Upper lobe of left lung (tissue), 6 donors: ENCODE results near the gene ASB8. TPM values are rescaled to one million over a fixed set of nuclear protein-coding genes. Genes with fewer than 3 reads are reported as not detected.

Source experiments
- ATAC-seq, 2 donors: fragments of 200-7000 bp; cut with Tn5 transposase; one replicate each; pipeline ENCODE4 v1.9.1; 2022; ENCODE audit warnings: mild to moderate bottlenecking in 2 of 2, moderate library complexity in 2 of 2; ENCODE audit not compliant: low FRiP score in 2 of 2
- DNase-seq, 2 donors: peaks; one replicate each; pipeline ENCODE4 v3.0.0-alpha.2; 2019 to 2020
- H3K27ac ChIP-seq, 4 donors: fragments of 200-600 bp; sonication (generic); one replicate each; pipeline ENCODE4 v1.5.1; 2016 to 2019
- H3K27me3 ChIP-seq, 4 donors: fragments of 200-600 bp; sonication (generic); one replicate each; pipeline ENCODE4 v1.5.1; 2017 to 2019
- H3K36me3 ChIP-seq, 4 donors: fragments of 200-600 bp; sonication (generic); one replicate each; pipeline ENCODE4 v1.5.1; 2016 to 2019
- H3K4me1 ChIP-seq, 4 donors: fragments of 200-600 bp; sonication (generic); one replicate each; pipeline ENCODE4 v1.5.1; 2018 to 2019
- H3K4me3 ChIP-seq, 4 donors: fragments of 200-600 bp; sonication (generic); one replicate each; pipeline ENCODE4 v1.5.1; 2017 to 2019; ENCODE audit warnings: mild to moderate bottlenecking in 2 of 4, moderate library complexity in 1 of 4
- H3K9me3 ChIP-seq, 4 donors: fragments of 200-600 bp; sonication (generic); one replicate each; pipeline ENCODE4 v1.5.1; 2018 to 2019
- EP300 ChIP-seq, 4 donors: sonication (generic); formaldehyde crosslinking; IDR thresholded peaks; one replicate each; pipeline ENCODE4 v1.5.1; 2017; ENCODE audit warnings: antibody characterized with exemption in 4 of 4, control low read depth in 2 of 4
- POLR2A ChIP-seq, 4 donors: fragments of 450-650 bp; IDR thresholded peaks; one replicate each; pipeline ENCODE4 v1.5.1; 2016 to 2017; ENCODE audit warnings: antibody characterized with exemption in 4 of 4, mild to moderate bottlenecking in 2 of 4
- POLR2AphosphoS5 ChIP-seq, 2 donors: sonication (generic); formaldehyde crosslinking; IDR thresholded peaks; one replicate each; pipeline ENCODE4 v1.5.1; 2017; ENCODE audit warnings: antibody characterized with exemption in 2 of 2
- WGBS, 2 donors: methylation state at CpG; one replicate each; pipeline ENCODE4 v1.1.5; 2017 to 2018; 5-methylcytosine and 5-hydroxymethylcytosine counted together
- total RNA-seq, 6 donors: library from RNA; depleted of rRNA in 4 of 6; stranded (reverse); fragments of >200 nt in 4 of 6; gene quantifications; one replicate each; pipeline versions ENCODE4 v1.1.0 to v1.2.1, GENCODE V29; 2016 to 2021
- TF ChIP-seq, protein P1 (sequence below), 6 experiments: fragments of 450-650 bp in 4 of 6; fragments of 200-600 bp in 2 of 6; sonication (generic) in 2 of 6; IDR thresholded peaks; one replicate each; pipeline ENCODE4 v1.5.1; 2016 to 2019; ENCODE audit warnings: antibody characterized with exemption in 6 of 6
- donor health status: DM: no; HTN: no; CAD: no; lungs with moderate emphysema.
- donor health status: DM: no; HTN: yes; CAD: no; lungs with severe emphysema.

Gene ASB8
- total RNA-seq, 6 donors from 2014 or later = 17.8 to 36.5 (median 30.6) TPM

DNA sequence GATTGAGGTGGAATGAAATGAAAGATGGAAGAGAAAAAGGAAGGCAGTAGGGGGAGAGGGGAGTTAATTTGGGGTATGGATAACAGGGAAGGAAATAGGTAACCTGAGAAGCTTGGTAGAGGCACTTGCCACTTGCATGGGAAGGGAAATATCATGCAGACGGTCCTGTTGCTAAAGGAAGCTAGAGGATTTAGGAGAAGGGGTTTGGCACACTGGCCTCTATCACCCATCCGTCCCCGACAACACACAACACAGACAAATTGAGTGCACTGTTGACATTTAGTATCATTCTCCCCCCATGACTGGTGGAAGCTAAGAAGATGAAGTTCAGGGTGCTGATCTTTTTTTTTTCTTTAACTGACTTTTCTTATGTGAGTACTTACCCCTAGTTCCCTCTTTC lies 43.8 kb upstream of the ASB8 start:
- ATAC-seq (no peak), DNase-seq (no peak)
- H3K4me3 ChIP-seq = no peak overlapping the region
- H3K9me3 ChIP-seq = no peaks in the 10 kb centered on the region
- peaks cover 0 to 5% (median 1%) of the 10 kb centered on the region in 4 donors for H3K36me3 ChIP-seq
- 70 to 74% methylated on average over 3 of the region's 3 CpGs for WGBS, 2 donors
- H3K4me1 ChIP-seq = peaks cover 25 to 37% (median 27%) of the 10 kb centered on the region in 4 donors
- TF ChIP-seq, protein P1, sequence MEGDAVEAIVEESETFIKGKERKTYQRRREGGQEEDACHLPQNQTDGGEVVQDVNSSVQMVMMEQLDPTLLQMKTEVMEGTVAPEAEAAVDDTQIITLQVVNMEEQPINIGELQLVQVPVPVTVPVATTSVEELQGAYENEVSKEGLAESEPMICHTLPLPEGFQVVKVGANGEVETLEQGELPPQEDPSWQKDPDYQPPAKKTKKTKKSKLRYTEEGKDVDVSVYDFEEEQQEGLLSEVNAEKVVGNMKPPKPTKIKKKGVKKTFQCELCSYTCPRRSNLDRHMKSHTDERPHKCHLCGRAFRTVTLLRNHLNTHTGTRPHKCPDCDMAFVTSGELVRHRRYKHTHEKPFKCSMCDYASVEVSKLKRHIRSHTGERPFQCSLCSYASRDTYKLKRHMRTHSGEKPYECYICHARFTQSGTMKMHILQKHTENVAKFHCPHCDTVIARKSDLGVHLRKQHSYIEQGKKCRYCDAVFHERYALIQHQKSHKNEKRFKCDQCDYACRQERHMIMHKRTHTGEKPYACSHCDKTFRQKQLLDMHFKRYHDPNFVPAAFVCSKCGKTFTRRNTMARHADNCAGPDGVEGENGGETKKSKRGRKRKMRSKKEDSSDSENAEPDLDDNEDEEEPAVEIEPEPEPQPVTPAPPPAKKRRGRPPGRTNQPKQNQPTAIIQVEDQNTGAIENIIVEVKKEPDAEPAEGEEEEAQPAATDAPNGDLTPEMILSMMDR (IDR thresholded peaks at IDR 0.05) = no peak
- TF ChIP-seq POLR2AphosphoS5 (IDR thresholded peaks at IDR 0.05) (no peak), EP300 (IDR thresholded peaks at IDR 0.05) (no peak), POLR2A (IDR thresholded peaks at IDR 0.05) (no peak)
- no peaks in the 10 kb centered on the region for H3K27me3 ChIP-seq
- H3K27ac ChIP-seq = peak overlapping the region; percentile 96 to 100 (median 97)

DNA sequence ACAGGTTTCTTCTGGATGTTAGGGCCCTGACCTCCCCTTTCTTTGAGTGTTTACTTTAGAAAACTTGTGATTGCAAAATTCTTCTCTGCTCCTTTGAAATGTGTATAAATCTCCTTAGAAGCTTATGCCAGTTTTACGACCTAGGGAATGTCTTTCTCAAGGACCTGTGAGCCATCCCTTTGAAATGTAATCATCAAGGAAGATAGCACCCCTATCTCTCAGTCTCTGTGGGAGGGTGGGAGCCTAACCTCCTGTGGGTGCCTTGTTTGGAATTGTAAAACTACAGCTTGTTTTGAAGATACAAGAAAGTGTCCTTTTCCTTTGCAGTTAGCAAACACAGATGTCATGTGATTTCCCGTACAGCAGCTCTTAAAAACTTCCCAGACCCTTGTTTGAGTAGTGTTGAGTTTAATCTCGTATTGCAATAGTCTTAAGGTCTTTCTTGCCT lies 42.5 kb upstream of the ASB8 start:
- peaks cover 25 to 37% (median 27%) of the 10 kb centered on the region in 4 donors for H3K4me1 ChIP-seq
- H3K36me3 ChIP-seq = peaks cover 0 to 3% (median 1%) of the 10 kb centered on the region in 4 donors
- peak in 1 of 2 donors; percentile 6 for TF ChIP-seq POLR2AphosphoS5 (IDR thresholded peaks at IDR 0.05)
- TF ChIP-seq, protein P1 (IDR thresholded peaks at IDR 0.05) = no peak
- peak in 1 of 4 donors; percentile 54 for TF ChIP-seq EP300 (IDR thresholded peaks at IDR 0.05)
- TF ChIP-seq POLR2A (IDR thresholded peaks at IDR 0.05) = peak in 1 of 4 donors; percentile 30
- WGBS, 2 donors = 22 to 58% methylated on average over 3 of the region's 3 CpGs
- H3K27me3 ChIP-seq = no peaks in the 10 kb centered on the region
- peak overlapping the region in 2 of 4 donors; percentile 58 to 75 for H3K4me3 ChIP-seq
- H3K27ac ChIP-seq = peak overlapping the region; percentile 96 to 100 (median 97)
- ATAC-seq (no peak), DNase-seq (peak in 1 of 2 donors; percentile 55)
- no peaks in the 10 kb centered on the region for H3K9me3 ChIP-seq

DNA sequence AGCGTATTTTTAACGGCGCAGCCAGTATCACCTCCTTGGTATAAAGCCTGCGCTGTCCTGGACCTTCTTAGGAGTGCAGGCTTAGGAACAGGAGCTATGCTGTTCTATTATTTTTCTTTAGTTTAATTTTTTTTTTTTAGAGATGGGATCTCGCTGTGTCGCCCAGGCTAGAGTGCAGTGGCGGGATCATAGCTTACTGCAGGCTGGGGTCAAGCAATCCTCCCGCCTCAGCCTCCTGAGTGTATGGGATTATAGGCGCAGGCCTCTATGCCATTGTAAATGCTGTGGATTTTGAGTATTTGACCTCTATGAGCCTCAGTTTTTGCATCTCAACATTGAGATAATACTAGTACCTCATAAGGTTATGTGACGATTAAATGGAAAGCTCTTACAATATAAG lies 41.7 kb upstream of the ASB8 start:
- peaks cover 28 to 41% (median 30%) of the 10 kb centered on the region in 4 donors for H3K4me1 ChIP-seq
- TF ChIP-seq POLR2AphosphoS5 (IDR thresholded peaks at IDR 0.05) (no peak), POLR2A (IDR thresholded peaks at IDR 0.05) (no peak), EP300 (IDR thresholded peaks at IDR 0.05) (no peak)
- TF ChIP-seq, protein P1 (IDR thresholded peaks at IDR 0.05) = no peak
- H3K27ac ChIP-seq = peak overlapping the region; percentile 96 to 100 (median 97)
- peak overlapping the region; percentile 58 to 75 (median 68) for H3K4me3 ChIP-seq
- ATAC-seq (no peak), DNase-seq (no peak)
- no peaks in the 10 kb centered on the region for H3K27me3 ChIP-seq
- H3K36me3 ChIP-seq = no peaks in the 10 kb centered on the region
- H3K9me3 ChIP-seq = no peaks in the 10 kb centered on the region
- WGBS, 2 donors = 58% methylated on average over 10 of the region's 10 CpGs

DNA sequence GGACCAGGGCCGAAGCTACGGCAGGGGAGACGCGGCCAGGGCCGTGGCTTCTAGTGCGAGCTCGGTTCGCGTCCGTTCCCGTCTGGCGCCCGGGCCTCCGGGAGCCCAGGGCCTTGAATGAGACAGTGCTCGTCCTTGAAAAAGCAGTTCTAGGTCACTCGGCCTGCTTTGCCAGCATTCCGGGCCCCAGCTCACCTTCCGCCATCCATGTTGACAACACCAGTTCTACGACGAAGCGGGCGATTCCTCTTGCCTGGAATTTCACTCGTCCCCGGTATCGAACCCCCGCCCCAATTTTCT lies 41.3 kb upstream of the ASB8 start:
- peak overlapping the region; percentile 58 to 75 (median 68) for H3K4me3 ChIP-seq
- TF ChIP-seq POLR2AphosphoS5 (IDR thresholded peaks at IDR 0.05) = no peak
- no peak for TF ChIP-seq POLR2A (IDR thresholded peaks at IDR 0.05)
- TF ChIP-seq EP300 (IDR thresholded peaks at IDR 0.05) = no peak
- TF ChIP-seq, protein P1 (IDR thresholded peaks at IDR 0.05) = no peak
- peaks cover 29 to 42% (median 31%) of the 10 kb centered on the region in 4 donors for H3K4me1 ChIP-seq
- peak; percentile 13 to 63 for ATAC-seq
- H3K27ac ChIP-seq = peak overlapping the region; percentile 96 to 100 (median 97)
- 11 to 14% methylated on average over 14 to 26 of the region's 26 CpGs for WGBS, 2 donors
- H3K9me3 ChIP-seq = no peaks in the 10 kb centered on the region
- peak; percentile 38 to 91 for DNase-seq
- no peaks in the 10 kb centered on the region for H3K36me3 ChIP-seq
- no peaks in the 10 kb centered on the region for H3K27me3 ChIP-seq
